SK-N-SH (cell line): ENCODE results near the gene SRRM2. TPM values are rescaled to one million over a fixed set of nuclear protein-coding genes. Genes with fewer than 3 reads are reported as not detected.
A peak's percentile ranks its signal among the peaks of the same experiment; 100 is the strongest.
"Not testable (repeated sequence)": the region's sequence is repeated elsewhere in the genome, so short reads cannot be mapped to it uniquely, and the experiment has no call there.

Source experiments
- CTCF ChIA-PET: fragments of 300-600, 350-600 bp; formaldehyde crosslinking; extraction: SDS; loops from one replicate; lab custom pipeline; 2021; lab: Yijun Ruan, JAX
- POLR2A ChIA-PET: fragments of 350-600 bp; sonication (Branson Sonifier 250); formaldehyde crosslinking; extraction: SDS; loops from one replicate; lab custom pipeline; 2020; ENCODE audit warnings: antibody characterized with exemption, inconsistent platforms; lab: Yijun Ruan, JAX
- DNase-seq: peaks from one replicate; pipeline ENCODE4 v3.0.0; 2012
- H2AFZ ChIP-seq: fragments of 200-600 bp; sonication (generic); 2 replicates; pipeline ENCODE4 v1.8.1; 2016; ENCODE audit warnings: antibody characterized with exemption, mild to moderate bottlenecking, low read depth
- H3F3A ChIP-seq: fragments of 200-600 bp; sonication (generic); replicated peaks from 2 replicates; pipeline ENCODE3; 2016; ENCODE audit warnings: antibody characterized with exemption, mild to moderate bottlenecking; ENCODE audit not compliant: insufficient read depth
- H3K27ac ChIP-seq, 2 experiments: fragments of 200-500 bp in 1 of 2; fragments of 200-600 bp in 1 of 2; sonication (Bioruptor generic) in 1 of 2; sonication (generic), shearing (Covaris generic) in 1 of 2; 2 replicates each; pipeline versions ENCODE4 v1.5.1 to v1.6.1; 2014 to 2016; ENCODE audit warnings: low read depth in 2 of 2, inconsistent platforms in 1 of 2, low read length in 1 of 2, mild to moderate bottlenecking in 1 of 2, mixed read lengths in 1 of 2
- H3K27me3 ChIP-seq: fragments of 200-600 bp; sonication (generic), shearing (Covaris generic); 2 replicates; pipeline ENCODE4 v1.6.1; 2016; ENCODE audit warnings: mixed run types; ENCODE audit not compliant: insufficient read depth
- H3K36me3 ChIP-seq, 2 experiments: fragments of 200-500 bp in 1 of 2; fragments of 200-600 bp in 1 of 2; sonication (Bioruptor generic) in 1 of 2; sonication (generic) in 1 of 2; replicated peaks in 1 of 2; 2 replicates each; pipeline versions ENCODE3 to v1.5.1; 2014 to 2016; ENCODE audit warnings: low read length in 1 of 2, mild to moderate bottlenecking in 1 of 2; ENCODE audit not compliant: insufficient read depth in 2 of 2, control insufficient read depth in 1 of 2
- H3K4me1 ChIP-seq, 2 experiments: fragments of 200-500 bp in 1 of 2; fragments of 200-600 bp in 1 of 2; sonication (Bioruptor generic) in 1 of 2; sonication (generic), shearing (Covaris generic) in 1 of 2; 2 replicates each; pipeline versions ENCODE4 v1.5.1 to v1.6.1; 2014 to 2016; ENCODE audit warnings: low read depth in 1 of 2, low read length in 1 of 2, mixed run types in 1 of 2; ENCODE audit not compliant: insufficient read depth in 2 of 2, control insufficient read depth in 1 of 2
- H3K4me2 ChIP-seq: fragments of 200-600 bp; sonication (generic), shearing (Covaris generic); 2 replicates; pipeline ENCODE4 v1.6.1; 2017; ENCODE audit warnings: mixed run types
- H3K4me3 ChIP-seq, 2 experiments: fragments of 200-500 bp in 1 of 2; fragments of 200-600 bp in 1 of 2; sonication (Bioruptor generic) in 1 of 2; sonication (generic), shearing (Covaris generic) in 1 of 2; 2 replicates each; pipeline versions ENCODE4 v1.5.1 to v1.8.1; 2014 to 2016; ENCODE audit warnings: low read depth in 2 of 2, inconsistent platforms in 1 of 2, low read length in 1 of 2, mild to moderate bottlenecking in 1 of 2, mixed read lengths in 1 of 2, moderate library complexity in 1 of 2
- H3K79me2 ChIP-seq: fragments of 200-600 bp; sonication (generic); 2 replicates; pipeline ENCODE4 v1.8.1; 2017; ENCODE audit warnings: mild to moderate bottlenecking; ENCODE audit not compliant: insufficient read depth
- H3K9ac ChIP-seq: fragments of 200-600 bp; sonication (generic); 2 replicates; pipeline ENCODE4 v1.6.1; 2017; ENCODE audit warnings: mixed run types
- H3K9me2 ChIP-seq: fragments of 200-600 bp; sonication (generic); 2 replicates; pipeline ENCODE4 v1.6.1; 2017; ENCODE audit warnings: mixed run types
- H3K9me3 ChIP-seq: fragments of 200-600 bp; sonication (generic); 2 replicates; pipeline ENCODE4 v1.6.1; 2017; ENCODE audit warnings: mixed run types, mild to moderate bottlenecking, moderate library complexity
- H4K20me1 ChIP-seq: fragments of 200-600 bp; sonication (generic); 2 replicates; pipeline ENCODE4 v1.6.1; 2017; ENCODE audit warnings: mild to moderate bottlenecking, mixed run types; ENCODE audit not compliant: insufficient read depth
- ELF1 ChIP-seq: IDR thresholded peaks from 2 replicates; pipeline ENCODE4 v1.4.0; 2012
- FOXM1 ChIP-seq: IDR thresholded peaks from 2 replicates; pipeline ENCODE4 v1.4.0; 2012; ENCODE audit warnings: low read depth, mild to moderate bottlenecking
- GABPA ChIP-seq: IDR thresholded peaks from 2 replicates; pipeline ENCODE4 v1.4.0; 2012; ENCODE audit warnings: low read depth, mild to moderate bottlenecking
- GATA2 ChIP-seq: sonication (generic); formaldehyde crosslinking; IDR thresholded peaks from 2 replicates; pipeline ENCODE4 v1.5.0; 2020; ENCODE audit warnings: mild to moderate bottlenecking, missing genetic modification reagents
- JUND ChIP-seq: IDR thresholded peaks from 2 replicates; pipeline ENCODE4 v1.4.0; 2012
- MXI1 ChIP-seq: IDR thresholded peaks from 2 replicates; pipeline ENCODE4 v1.6.1; 2012; ENCODE audit warnings: mild to moderate bottlenecking, low read depth, low read length, improper control_type of control experiment
- POLR2AphosphoS5 ChIP-seq: IDR thresholded peaks from 2 replicates; pipeline ENCODE4 v1.6.1; 2012; ENCODE audit warnings: low read depth, low read length
- RCOR1 ChIP-seq: fragments of 150-350 bp; IDR thresholded peaks from 2 replicates; pipeline ENCODE4 v1.6.1; 2017; ENCODE audit warnings: antibody characterized with exemption, low read length
- RFX5 ChIP-seq: IDR thresholded peaks from 2 replicates; pipeline ENCODE4 v1.6.1; 2012; ENCODE audit warnings: mild to moderate bottlenecking, improper control_type of control experiment, low read length
- RXRA ChIP-seq: IDR thresholded peaks from 2 replicates; pipeline ENCODE4 v1.4.0; 2012; ENCODE audit warnings: low read depth, mild to moderate bottlenecking, borderline replicate concordance
- TAF1 ChIP-seq: IDR thresholded peaks from 2 replicates; pipeline ENCODE4 v1.6.1; 2012; ENCODE audit warnings: low read depth, mild to moderate bottlenecking, low read length, moderate library complexity, borderline replicate concordance
- TEAD4 ChIP-seq: IDR thresholded peaks from 2 replicates; pipeline ENCODE4 v1.4.0; 2012; ENCODE audit warnings: mild to moderate bottlenecking, borderline replicate concordance; ENCODE audit not compliant: insufficient read depth
- WGBS: methylation state at CpG from one replicate; pipeline ENCODE4 v1.1.6; 2017; ENCODE audit warnings: low lambda C conversion rate; 5-methylcytosine and 5-hydroxymethylcytosine counted together
- polyA plus RNA-seq, 3 experiments: library from polyadenylated mRNA; depleted of rRNA; stranded (reverse); fragments of >200 nt; gene quantifications; 2 replicates each; pipeline ENCODE4 v1.2.3, GENCODE V29; 2012
- TF ChIP-seq, protein P1 (sequence below): IDR thresholded peaks from 2 replicates; pipeline ENCODE4; 2012
- TF ChIP-seq, protein P2 (sequence below): IDR thresholded peaks from 2 replicates; pipeline ENCODE4 v1.4.0; 2012; ENCODE audit warnings: low read depth

SRRM2 gene
- polyA plus RNA-seq, 1 of the 3 experiments (the other 2 are of a cell fraction), result 143 TPM

DNA sequence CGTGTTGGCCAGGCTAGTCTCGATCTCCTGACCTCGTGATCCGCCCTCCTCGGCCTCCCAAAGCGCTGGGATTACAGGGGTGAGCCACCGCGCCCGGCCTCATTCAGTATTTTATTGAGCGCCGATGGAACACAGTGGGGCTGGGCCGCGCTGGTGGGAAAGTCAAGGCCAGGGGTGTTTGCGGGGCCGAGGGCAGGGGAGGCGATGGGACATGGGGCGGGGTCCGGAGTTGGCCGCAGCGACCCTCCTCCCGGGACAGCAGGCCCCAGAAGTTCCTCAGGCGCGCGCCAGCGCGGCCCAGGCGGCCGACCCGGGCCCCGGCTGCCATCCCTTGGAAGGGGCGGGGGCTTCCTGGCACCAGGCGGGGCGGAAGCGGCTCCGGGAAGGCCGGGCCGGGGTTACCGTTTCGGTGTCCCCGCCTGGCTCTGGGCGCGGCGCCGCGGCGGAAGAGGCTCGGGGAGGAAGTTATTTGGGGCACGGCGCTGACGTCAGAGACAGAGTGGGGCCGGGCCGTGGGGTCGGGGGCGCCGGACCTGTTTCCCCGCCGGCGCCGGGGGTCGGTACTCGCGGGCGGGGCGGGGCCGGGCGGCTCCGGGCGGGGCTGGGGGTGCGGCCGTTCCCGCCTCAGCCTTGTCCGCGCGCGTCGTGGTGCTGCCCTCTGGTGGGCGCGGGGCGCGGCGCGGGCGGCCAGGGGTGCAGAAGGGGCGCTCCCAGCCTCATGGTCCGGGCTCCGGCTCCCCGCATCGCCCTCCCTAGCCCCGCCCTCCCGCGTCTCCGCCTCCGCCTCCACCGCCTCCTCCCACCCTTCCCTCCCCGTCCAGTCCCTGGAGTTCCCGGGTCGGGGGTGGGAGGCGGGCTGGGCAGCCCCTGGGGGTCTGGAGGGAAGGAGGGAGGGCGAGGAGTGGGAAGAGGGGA, 31.5 kb upstream of the SRRM2 start (continued):
- TF ChIP-seq RFX5 (no peak), TAF1 (peak; percentile 75), RXRA (no peak), MXI1 (no peak), FOXM1 (no peak), JUND (no peak), TEAD4 (no peak), RCOR1 (no peak), POLR2AphosphoS5 (peak; percentile 50; the same call in 1 of the 2 replicates), GABPA (peak; percentile 89), ELF1 (peak; percentile 60), GATA2 (CRISPR knock-in tag) (no peak)
- TF ChIP-seq, protein P1, sequence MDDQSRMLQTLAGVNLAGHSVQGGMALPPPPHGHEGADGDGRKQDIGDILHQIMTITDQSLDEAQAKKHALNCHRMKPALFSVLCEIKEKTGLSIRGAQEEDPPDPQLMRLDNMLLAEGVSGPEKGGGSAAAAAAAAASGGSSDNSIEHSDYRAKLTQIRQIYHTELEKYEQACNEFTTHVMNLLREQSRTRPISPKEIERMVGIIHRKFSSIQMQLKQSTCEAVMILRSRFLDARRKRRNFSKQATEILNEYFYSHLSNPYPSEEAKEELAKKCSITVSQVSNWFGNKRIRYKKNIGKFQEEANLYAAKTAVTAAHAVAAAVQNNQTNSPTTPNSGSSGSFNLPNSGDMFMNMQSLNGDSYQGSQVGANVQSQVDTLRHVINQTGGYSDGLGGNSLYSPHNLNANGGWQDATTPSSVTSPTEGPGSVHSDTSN, result 0 out of 2 replicates have a peak, but pooled peaks have one; percentile 10
- TF ChIP-seq, protein P2, sequence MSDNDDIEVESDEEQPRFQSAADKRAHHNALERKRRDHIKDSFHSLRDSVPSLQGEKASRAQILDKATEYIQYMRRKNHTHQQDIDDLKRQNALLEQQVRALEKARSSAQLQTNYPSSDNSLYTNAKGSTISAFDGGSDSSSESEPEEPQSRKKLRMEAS, result peak; percentile 53; the same call in 1 of the 2 replicates

DNA sequence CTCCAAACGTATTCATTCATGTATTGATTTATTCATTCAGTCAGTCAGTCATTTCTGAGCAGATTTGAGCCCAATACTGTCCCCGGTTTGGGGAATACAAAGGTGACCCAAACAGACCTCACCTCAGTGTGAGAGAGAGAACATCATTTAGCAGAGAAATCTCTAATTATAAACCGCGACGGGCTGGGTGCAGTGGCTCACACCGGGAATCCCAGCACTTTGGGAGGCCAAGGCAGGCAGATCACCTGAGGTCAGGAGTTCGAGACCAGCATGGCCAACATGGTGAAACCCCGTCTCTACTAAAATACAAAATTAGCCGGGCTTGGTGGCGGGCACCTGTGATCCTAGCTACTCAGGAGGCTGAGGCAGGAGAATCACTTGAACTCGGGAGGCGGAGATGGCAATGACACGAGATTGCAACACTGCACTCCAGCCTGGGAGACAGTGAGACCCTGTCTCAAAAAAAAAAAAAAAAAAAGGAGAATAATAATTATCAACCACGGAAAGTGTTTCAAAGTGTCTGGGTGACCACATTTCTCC, 30.7 kb upstream of the SRRM2 start:
- H3K4me3 ChIP-seq, result peak overlapping the region; percentile 48 to 55; a peak in 3 of 4 replicates
- H3K79me2 ChIP-seq, H3K9me2 ChIP-seq, H3K9me3 ChIP-seq, H3F3A ChIP-seq, H3K36me3 ChIP-seq, CTCF ChIA-PET, H3K27me3 ChIP-seq, DNase-seq, H4K20me1 ChIP-seq: not testable (repeated sequence)
- WGBS, result 48% methylated on average over 14 of the region's 14 CpGs
- peak overlapping the region; percentile 55; the same call in 1 of the 2 replicates for H3K9ac ChIP-seq
- POLR2A ChIA-PET, result interaction anchor here (0.7 kb wide), 1 partner anchor 44 kb away, joined by 3 read pairs; no protein-coding TSS in a partner anchor
- peaks cover 3 to 11% of the 10 kb centered on the region in 2 experiments; a peak in 1 of 4 replicates for H3K4me1 ChIP-seq
- peak overlapping the region; percentile 75; the same call in 1 of the 2 replicates for H3K4me2 ChIP-seq
- peak overlapping the region; percentile 45 to 61 for H3K27ac ChIP-seq
- H2AFZ ChIP-seq, result peak overlapping the region; percentile 93
